K562 (cell line): ENCODE data around the gene STK26. TPM values are rescaled to one million over a fixed set of nuclear protein-coding genes. Genes with fewer than 3 reads are reported as not detected.

Source experiments
- BRD4 ChIP-seq: fragments of 200-600 bp; sonication (generic); IDR thresholded peaks from 2 replicates; pipeline ENCODE4 v1.6.1; 2017; ENCODE audit warnings: inconsistent platforms
- FOXJ3 ChIP-seq: sonication (generic); formaldehyde crosslinking; IDR thresholded peaks from 2 replicates; pipeline ENCODE4 v1.4.0; 2020; ENCODE audit warnings: mild to moderate bottlenecking, missing genetic modification reagents
- HDAC2 ChIP-seq: fragments of 450-650 bp; IDR thresholded peaks from 2 replicates; pipeline ENCODE4 v1.6.1; 2016; ENCODE audit warnings: mild to moderate bottlenecking
- RBM17 ChIP-seq: fragments of 200-400 bp; formaldehyde crosslinking; IDR thresholded peaks from 2 replicates; pipeline ENCODE4 v1.6.1; 2017; ENCODE audit warnings: low read depth, mild to moderate bottlenecking, low read length, borderline replicate concordance
- TAL1 ChIP-seq: fragments of 450-650 bp; IDR thresholded peaks from 2 replicates; pipeline ENCODE4 v1.6.1; 2016; ENCODE audit warnings: mild to moderate bottlenecking
- polyA plus RNA-seq, 8 experiments: library from polyadenylated mRNA; depleted of rRNA in 4 of 8; stranded (reverse) in 5 of 8; unstranded in 3 of 8; fragments of >200 nt; fragmentation: Nextera tagmentation in 2 of 8; fragmentation: Illumina TruSeq in 1 of 8; extraction: Ambion mirVana in 2 of 8; extraction: Trizol in 1 of 8; gene quantifications; 2 replicates each; pipeline versions ENCODE4 v1.2.1 to v1.2.3, GENCODE V29; 2011 to 2014; ENCODE audit warnings: inconsistent platforms in 1 of 8, missing spikeins in 1 of 8
- total RNA-seq, 7 experiments: library from RNA; depleted of rRNA in 6 of 7; stranded (reverse); fragments of >200 nt in 6 of 7; fragmentation: Illumina TruSeq in 2 of 7; extraction: Trizol in 2 of 7; gene quantifications; 2 replicates each; pipeline versions ENCODE4 v1.2.1 to v1.2.3, GENCODE V29; 2011 to 2021; ENCODE audit warnings: low replicate concordance in 1 of 7
- TF ChIP-seq, protein P1 (sequence below): fragments of 250-450 bp; sonication (Bioruptor Pico); IDR thresholded peaks from 2 replicates; pipeline ENCODE4 v1.5.0; 2022; ENCODE audit warnings: mild to moderate bottlenecking
- TF ChIP-seq, protein P2 (sequence below), 2 experiments: fragments of 450-650 bp in 1 of 2; sonication (generic) in 1 of 2; formaldehyde crosslinking; conservative IDR thresholded peaks; 2 replicates each; pipeline versions ENCODE4 v1.4.0 to v1.8.1; 2020 to 2022; ENCODE audit warnings: mild to moderate bottlenecking in 1 of 2, missing genetic modification reagents in 1 of 2
- TF ChIP-seq, protein P3 (sequence below): fragments of 450-650 bp; IDR thresholded peaks from 2 replicates; pipeline ENCODE4 v1.6.1; 2017; ENCODE audit warnings: antibody characterized with exemption, mild to moderate bottlenecking

Gene STK26
- total and polyA plus RNA-seq, 9 of the 15 experiments (the other 6 are each of a cell fraction or from before 2014, with no cell fraction given), result 28.1 to 72.9 (median 50.1) TPM

DNA sequence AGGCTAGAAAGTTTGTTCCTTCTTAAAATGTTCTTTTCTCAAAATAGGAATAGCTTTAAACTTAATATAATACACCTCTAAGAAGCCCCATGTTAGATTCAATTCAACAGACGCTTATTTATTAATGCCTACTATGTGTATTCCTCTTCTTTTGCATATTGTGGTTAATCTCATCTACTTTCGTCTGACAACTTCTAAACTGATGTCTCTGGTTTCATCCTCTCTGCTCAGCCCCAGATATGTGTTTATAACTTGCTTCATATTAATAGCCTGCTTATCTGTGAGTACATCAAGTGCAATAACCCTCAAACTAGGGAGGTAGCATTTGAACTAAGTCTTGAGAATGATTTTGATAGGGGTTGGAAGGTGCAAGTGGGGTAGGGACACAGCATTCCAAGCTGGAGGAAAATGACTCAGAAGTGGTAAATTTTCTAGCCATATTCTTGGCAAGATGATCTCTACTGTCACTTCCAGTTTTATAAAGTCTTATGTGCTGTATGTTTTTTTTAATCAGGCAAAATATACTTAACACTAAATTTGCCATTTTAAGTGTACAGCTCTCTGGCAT lies 37.0 kb downstream of the STK26 start (continued):
- TF ChIP-seq, protein P1, sequence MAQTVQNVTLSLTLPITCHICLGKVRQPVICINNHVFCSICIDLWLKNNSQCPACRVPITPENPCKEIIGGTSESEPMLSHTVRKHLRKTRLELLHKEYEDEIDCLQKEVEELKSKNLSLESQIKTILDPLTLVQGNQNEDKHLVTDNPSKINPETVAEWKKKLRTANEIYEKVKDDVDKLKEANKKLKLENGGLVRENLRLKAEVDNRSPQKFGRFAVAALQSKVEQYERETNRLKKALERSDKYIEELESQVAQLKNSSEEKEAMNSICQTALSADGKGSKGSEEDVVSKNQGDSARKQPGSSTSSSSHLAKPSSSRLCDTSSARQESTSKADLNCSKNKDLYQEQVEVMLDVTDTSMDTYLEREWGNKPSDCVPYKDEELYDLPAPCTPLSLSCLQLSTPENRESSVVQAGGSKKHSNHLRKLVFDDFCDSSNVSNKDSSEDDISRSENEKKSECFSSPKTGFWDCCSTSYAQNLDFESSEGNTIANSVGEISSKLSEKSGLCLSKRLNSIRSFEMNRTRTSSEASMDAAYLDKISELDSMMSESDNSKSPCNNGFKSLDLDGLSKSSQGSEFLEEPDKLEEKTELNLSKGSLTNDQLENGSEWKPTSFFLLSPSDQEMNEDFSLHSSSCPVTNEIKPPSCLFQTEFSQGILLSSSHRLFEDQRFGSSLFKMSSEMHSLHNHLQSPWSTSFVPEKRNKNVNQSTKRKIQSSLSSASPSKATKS (CRISPR knock-in tag), result no peak
- TF ChIP-seq FOXJ3 (CRISPR knock-in tag) (no peak), HDAC2 (no peak), BRD4 (no peak), TAL1 (no peak), RBM17 (no peak)
- TF ChIP-seq, protein P2, sequence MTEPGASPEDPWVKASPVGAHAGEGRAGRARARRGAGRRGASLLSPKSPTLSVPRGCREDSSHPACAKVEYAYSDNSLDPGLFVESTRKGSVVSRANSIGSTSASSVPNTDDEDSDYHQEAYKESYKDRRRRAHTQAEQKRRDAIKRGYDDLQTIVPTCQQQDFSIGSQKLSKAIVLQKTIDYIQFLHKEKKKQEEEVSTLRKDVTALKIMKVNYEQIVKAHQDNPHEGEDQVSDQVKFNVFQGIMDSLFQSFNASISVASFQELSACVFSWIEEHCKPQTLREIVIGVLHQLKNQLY (CRISPR knock-in tag; conservative IDR thresholded peaks at IDR 0.05), result no peak
- TF ChIP-seq, protein P3, sequence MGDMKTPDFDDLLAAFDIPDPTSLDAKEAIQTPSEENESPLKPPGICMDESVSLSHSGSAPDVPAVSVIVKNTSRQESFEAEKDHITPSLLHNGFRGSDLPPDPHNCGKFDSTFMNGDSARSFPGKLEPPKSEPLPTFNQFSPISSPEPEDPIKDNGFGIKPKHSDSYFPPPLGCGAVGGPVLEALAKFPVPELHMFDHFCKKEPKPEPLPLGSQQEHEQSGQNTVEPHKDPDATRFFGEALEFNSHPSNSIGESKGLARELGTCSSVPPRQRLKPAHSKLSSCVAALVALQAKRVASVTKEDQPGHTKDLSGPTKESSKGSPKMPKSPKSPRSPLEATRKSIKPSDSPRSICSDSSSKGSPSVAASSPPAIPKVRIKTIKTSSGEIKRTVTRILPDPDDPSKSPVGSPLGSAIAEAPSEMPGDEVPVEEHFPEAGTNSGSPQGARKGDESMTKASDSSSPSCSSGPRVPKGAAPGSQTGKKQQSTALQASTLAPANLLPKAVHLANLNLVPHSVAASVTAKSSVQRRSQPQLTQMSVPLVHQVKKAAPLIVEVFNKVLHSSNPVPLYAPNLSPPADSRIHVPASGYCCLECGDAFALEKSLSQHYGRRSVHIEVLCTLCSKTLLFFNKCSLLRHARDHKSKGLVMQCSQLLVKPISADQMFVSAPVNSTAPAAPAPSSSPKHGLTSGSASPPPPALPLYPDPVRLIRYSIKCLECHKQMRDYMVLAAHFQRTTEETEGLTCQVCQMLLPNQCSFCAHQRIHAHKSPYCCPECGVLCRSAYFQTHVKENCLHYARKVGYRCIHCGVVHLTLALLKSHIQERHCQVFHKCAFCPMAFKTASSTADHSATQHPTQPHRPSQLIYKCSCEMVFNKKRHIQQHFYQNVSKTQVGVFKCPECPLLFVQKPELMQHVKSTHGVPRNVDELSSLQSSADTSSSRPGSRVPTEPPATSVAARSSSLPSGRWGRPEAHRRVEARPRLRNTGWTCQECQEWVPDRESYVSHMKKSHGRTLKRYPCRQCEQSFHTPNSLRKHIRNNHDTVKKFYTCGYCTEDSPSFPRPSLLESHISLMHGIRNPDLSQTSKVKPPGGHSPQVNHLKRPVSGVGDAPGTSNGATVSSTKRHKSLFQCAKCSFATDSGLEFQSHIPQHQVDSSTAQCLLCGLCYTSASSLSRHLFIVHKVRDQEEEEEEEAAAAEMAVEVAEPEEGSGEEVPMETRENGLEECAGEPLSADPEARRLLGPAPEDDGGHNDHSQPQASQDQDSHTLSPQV, result no peak
